ENCODE measurements around the gene SRR. TPM values are rescaled to one million over a fixed set of nuclear protein-coding genes. Genes with fewer than 3 reads are reported as not detected.
"Not testable (repeated sequence)": the region's sequence is repeated elsewhere in the genome, so short reads cannot be mapped to it uniquely, and the experiment has no call there.

The SRR gene
- total RNA-seq, 2 experiments from 2014 or later = 18.7 to 23.1 TPM

GRCh38 chr17:2292100-2292499, 11.7 kb upstream of the SRR start:
- Mint-ChIP-seq H3K9me3 (ENCODE audit: insufficient read depth) (no peaks in the 10 kb centered on the region), H3K27ac (no peak overlapping the region), H3K4me3 (no peak overlapping the region), H3K27me3 (ENCODE audit: low read depth) (no peaks in the 10 kb centered on the region), H3K36me3 (ENCODE audit: low read depth) (peaks cover 69% of the 10 kb centered on the region), H3K4me1 (ENCODE audit: low read depth) (peaks cover 26% of the 10 kb centered on the region)
- ChIA-PET CTCF (interaction anchor here (0.7 to 2.7 kb wide), 3 partner anchors 9 to 237 kb away, joined by 3 to 8 read pairs (median 4); partner anchors contain the start of gene HIC1), POLR2A (no interaction called here)
- no peak for ATAC-seq
- no peak for DNase-seq

DNA sequence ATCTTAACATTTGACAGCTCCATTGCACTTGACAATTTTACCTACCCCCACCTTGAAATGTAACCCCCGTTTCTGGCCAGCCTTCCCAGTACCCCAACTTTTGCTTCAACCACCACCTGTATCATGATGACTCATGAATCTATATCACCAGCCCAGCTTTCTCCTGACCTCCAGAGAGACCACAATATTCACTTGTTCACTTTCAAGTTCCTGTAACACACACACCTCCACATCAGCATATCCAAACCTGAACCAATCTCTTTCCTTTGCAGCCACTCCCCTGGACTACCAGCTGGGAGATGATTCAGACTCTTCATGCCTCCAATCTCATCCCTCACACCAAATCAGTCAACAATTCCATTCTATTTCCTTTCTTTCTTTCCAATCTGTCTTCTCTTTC, 8.2 kb upstream of the SRR start:
- DNase-seq (no peak), ATAC-seq (peak; percentile 71)
- H3K36me3 Mint-ChIP-seq (ENCODE audit: low read depth) = peaks cover 74% of the 10 kb centered on the region
- ChIA-PET CTCF (interaction anchor here (0.7 to 1.9 kb wide), 3 partner anchors 13 to 241 kb away, joined by 3 to 7 read pairs (median 5); partner anchors contain the start of gene HIC1), POLR2A (interaction anchor here (1.0 kb wide), 1 partner anchor 29 kb away, joined by 3 read pairs; no protein-coding TSS in a partner anchor)
- no peaks in the 10 kb centered on the region for H3K27me3 Mint-ChIP-seq (ENCODE audit: low read depth)
- peaks cover 48% of the 10 kb centered on the region for H3K4me1 Mint-ChIP-seq (ENCODE audit: low read depth)
- H3K9me3 Mint-ChIP-seq (ENCODE audit: insufficient read depth) = no peaks in the 10 kb centered on the region
- H3K27ac Mint-ChIP-seq = peak overlapping the region; percentile 29
- H3K4me3 Mint-ChIP-seq = no peak overlapping the region

DNA sequence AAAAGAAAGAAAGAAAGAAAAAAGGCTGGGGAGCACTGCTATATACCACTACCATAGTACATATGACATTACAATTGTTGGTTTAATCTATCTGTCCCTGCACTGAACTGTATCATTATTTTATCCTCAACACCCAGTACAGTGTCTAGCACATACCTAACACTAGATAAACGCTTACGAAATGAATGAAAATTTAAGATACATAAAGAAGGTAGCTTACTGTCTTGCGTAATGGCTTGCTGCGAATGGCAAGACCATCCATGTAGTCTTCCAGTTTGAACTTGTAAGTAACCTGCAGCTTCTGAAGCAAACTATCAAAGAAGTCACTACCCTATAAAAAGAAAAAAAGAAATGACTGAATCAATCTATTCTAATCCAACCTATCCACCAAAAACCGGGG, 6.7 kb upstream of the SRR start:
- Mint-ChIP-seq H3K9me3 (ENCODE audit: insufficient read depth) (no peaks in the 10 kb centered on the region), H3K27ac (no peak overlapping the region), H3K36me3 (ENCODE audit: low read depth) (peaks cover 69% of the 10 kb centered on the region)

DNA sequence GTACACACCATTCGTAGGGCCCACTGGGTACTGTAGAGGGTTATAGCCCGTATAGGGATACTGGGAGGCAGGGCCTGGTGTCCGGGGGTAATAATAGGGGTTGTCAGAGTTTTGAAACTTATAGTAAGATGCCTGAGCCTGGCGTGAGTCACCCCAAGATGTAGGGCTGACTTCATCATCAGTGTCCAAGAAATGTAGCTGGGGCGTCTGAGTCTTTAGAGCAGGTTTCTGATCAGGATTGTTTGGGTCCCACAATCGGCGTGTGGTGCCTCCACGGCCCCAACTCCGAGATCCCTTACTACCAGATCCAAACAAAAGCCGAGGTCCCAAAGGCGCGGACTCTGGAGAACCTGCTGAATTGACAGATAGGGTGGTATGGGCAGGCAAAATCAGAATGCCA, 4.6 kb upstream of the SRR start:
- DNase-seq (no peak), ATAC-seq (no peak)
- peaks cover 67% of the 10 kb centered on the region for H3K4me1 Mint-ChIP-seq (ENCODE audit: low read depth)
- H3K9me3 Mint-ChIP-seq (ENCODE audit: insufficient read depth) = no peaks in the 10 kb centered on the region
- H3K36me3 Mint-ChIP-seq (ENCODE audit: low read depth) = peaks cover 59% of the 10 kb centered on the region
- no peaks in the 10 kb centered on the region for H3K27me3 Mint-ChIP-seq (ENCODE audit: low read depth)
- H3K4me3 Mint-ChIP-seq = no peak overlapping the region
- ChIA-PET POLR2A (no interaction called here), CTCF (interaction anchor here (1.0 to 1.3 kb wide), 2 partner anchors 16 to 54 kb away, joined by 3 read pairs; no protein-coding TSS in a partner anchor)
- no peak overlapping the region for H3K27ac Mint-ChIP-seq

More for the DNA sequence above, 6.7 kb upstream of the SRR start:
- no peak for DNase-seq
- POLR2A ChIA-PET = interaction anchor here (0.6 kb wide), 1 partner anchor 17 kb away, joined by 4 read pairs; no protein-coding TSS in a partner anchor
- CTCF ChIA-PET = interaction anchor here (1.2 kb wide), 1 partner anchor 76 kb away, joined by 3 read pairs; no protein-coding TSS in a partner anchor
- Mint-ChIP-seq H3K27me3 (ENCODE audit: low read depth) (no peaks in the 10 kb centered on the region), H3K4me3 (no peak overlapping the region), H3K4me1 (ENCODE audit: low read depth) (peaks cover 61% of the 10 kb centered on the region)
- ATAC-seq = no peak

- Mint-ChIP-seq H3K9me3 (ENCODE audit: insufficient read depth) (no peaks in the 10 kb centered on the region), H3K4me1 (ENCODE audit: low read depth) (peaks cover 66% of the 10 kb centered on the region), H3K27ac (no peak overlapping the region), H3K27me3 (ENCODE audit: low read depth) (no peaks in the 10 kb centered on the region), H3K36me3 (ENCODE audit: low read depth) (peaks cover 55% of the 10 kb centered on the region), H3K4me3 (no peak overlapping the region)
- ATAC-seq (no peak), DNase-seq (no peak)
- CTCF ChIA-PET = interaction anchor here (1.3 kb wide), 1 partner anchor 53 kb away, joined by 3 read pairs; no protein-coding TSS in a partner anchor
- POLR2A ChIA-PET = no interaction called here
Observed at GRCh38 chr17:2299756-2300155, 4.0 kb upstream of the SRR start.

DNA sequence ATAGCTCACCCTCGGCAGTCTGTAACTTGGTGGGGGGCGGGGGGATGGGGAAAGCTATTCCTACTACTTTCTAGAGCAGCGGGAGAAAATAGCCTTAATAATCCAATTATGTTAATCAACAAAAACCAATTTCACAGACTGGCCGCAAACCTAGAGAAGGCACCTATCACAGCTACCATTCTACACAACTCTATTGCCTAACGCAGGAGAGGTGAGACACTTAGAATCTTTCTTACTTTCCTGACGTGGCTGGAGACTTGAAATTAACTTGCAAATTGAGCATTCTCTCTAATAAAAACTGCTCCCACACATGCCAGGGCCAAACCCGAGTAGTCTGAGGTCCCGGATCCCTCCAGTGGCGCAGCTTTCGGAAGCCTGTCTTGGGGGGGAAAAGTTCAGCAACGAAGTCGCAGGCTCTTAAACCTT, 959 bp upstream of the SRR start:
- ChIA-PET CTCF (interaction anchor here (0.7 to 3.3 kb wide), 14 partner anchors 10 to 249 kb away, joined by 3 to 13 read pairs (median 4); partner anchors contain the start of genes HIC1 and TSR1), POLR2A (interaction anchor here (0.6 to 1.8 kb wide), 7 partner anchors 11 to 247 kb away, joined by 3 to 5 read pairs (median 3); no protein-coding TSS in a partner anchor)
- H3K36me3 Mint-ChIP-seq (ENCODE audit: low read depth) = peaks cover 44% of the 10 kb centered on the region
- H3K27ac Mint-ChIP-seq = peak overlapping the region; percentile 83
- no peak for DNase-seq
- H3K27me3 Mint-ChIP-seq (ENCODE audit: low read depth) = no peaks in the 10 kb centered on the region
- peak overlapping the region; percentile 95 for H3K4me3 Mint-ChIP-seq
- ATAC-seq = no peak
- H3K9me3 Mint-ChIP-seq (ENCODE audit: insufficient read depth) = no peaks in the 10 kb centered on the region
- H3K4me1 Mint-ChIP-seq (ENCODE audit: low read depth) = peaks cover 57% of the 10 kb centered on the region

- Mint-ChIP-seq H3K36me3 (ENCODE audit: low read depth) (peaks cover 31% of the 10 kb centered on the region), H3K4me1 (ENCODE audit: low read depth) (peaks cover 54% of the 10 kb centered on the region), H3K27me3 (ENCODE audit: low read depth) (no peaks in the 10 kb centered on the region), H3K4me3 (peak overlapping the region; percentile 64), H3K27ac (peak overlapping the region; percentile 52), H3K9me3 (ENCODE audit: insufficient read depth) (no peaks in the 10 kb centered on the region)
- ATAC-seq (no peak), DNase-seq (no peak)
- ChIA-PET CTCF (interaction anchor here (1.0 to 3.3 kb wide), 2 partner anchors 111 to 250 kb away, joined by 6 to 13 read pairs; partner anchors contain the start of gene HIC1), POLR2A (interaction anchor here (0.7 kb wide), 1 partner anchor 51 kb away, joined by 3 read pairs; no protein-coding TSS in a partner anchor)
Observed at GRCh38 chr17:2304931-2305330, 1.2 kb downstream of the SRR start.

- no peak overlapping the region for H3K27ac Mint-ChIP-seq
Observed at GRCh38 chr17:2309338-2310154, 5.8 kb downstream of the SRR start.

DNA sequence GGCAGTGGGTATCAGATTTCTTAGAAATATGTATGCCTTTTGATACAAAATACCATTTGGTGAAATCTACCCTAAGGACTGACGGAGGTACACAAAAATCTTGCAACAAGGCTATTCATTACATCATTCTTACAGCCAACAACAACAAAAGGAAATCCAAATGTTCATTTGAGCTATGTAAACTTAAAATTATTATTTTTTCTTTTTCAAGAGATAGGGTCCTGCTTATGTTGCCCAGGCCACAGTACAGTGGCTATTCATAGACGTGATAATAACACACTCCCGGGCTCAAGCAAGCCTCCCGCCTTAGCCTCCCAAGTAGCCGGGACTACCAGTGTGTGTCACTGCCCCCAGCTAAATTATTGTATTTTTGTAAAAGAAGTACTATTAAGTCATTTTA, 9.0 kb downstream of the SRR start:
- Mint-ChIP-seq H3K27ac (no peak overlapping the region), H3K4me3 (no peak overlapping the region), H3K9me3 (ENCODE audit: insufficient read depth) (no peaks in the 10 kb centered on the region), H3K4me1 (ENCODE audit: low read depth) (peaks cover 6% of the 10 kb centered on the region), H3K27me3 (ENCODE audit: low read depth) (no peaks in the 10 kb centered on the region), H3K36me3 (ENCODE audit: low read depth) (peaks cover 6% of the 10 kb centered on the region)
- ChIA-PET CTCF (no interaction called here), POLR2A (no interaction called here)
- ATAC-seq = no peak
- DNase-seq = no peak

More at GRCh38 chr17:2309338-2310154, 5.8 kb downstream of the SRR start:
- Mint-ChIP-seq H3K36me3 (ENCODE audit: low read depth) (peaks cover 24% of the 10 kb centered on the region), H3K4me1 (ENCODE audit: low read depth) (peaks cover 26% of the 10 kb centered on the region), H3K27me3 (ENCODE audit: low read depth) (no peaks in the 10 kb centered on the region), H3K4me3 (no peak overlapping the region), H3K9me3 (ENCODE audit: insufficient read depth) (no peaks in the 10 kb centered on the region)
- DNase-seq (no peak), ATAC-seq (no peak)
- ChIA-PET POLR2A (no interaction called here), CTCF (interaction anchor here (1.3 to 1.5 kb wide), 2 partner anchors 43 to 65 kb away, joined by 3 to 4 read pairs; no protein-coding TSS in a partner anchor)

GRCh38 chr17:2316916-2317205, 13.1 kb downstream of the SRR start:
- ATAC-seq; DNase-seq; H3K4me3 Mint-ChIP-seq; H3K9me3 Mint-ChIP-seq (ENCODE audit: insufficient read depth); H3K27ac Mint-ChIP-seq; H3K4me1 Mint-ChIP-seq (ENCODE audit: low read depth); H3K27me3 Mint-ChIP-seq (ENCODE audit: low read depth); POLR2A ChIA-PET: not testable (repeated sequence)
- peaks cover 16% of the 10 kb centered on the region for H3K36me3 Mint-ChIP-seq (ENCODE audit: low read depth)
- CTCF ChIA-PET = interaction anchor here (1.4 kb wide), 1 partner anchor 13 kb away, joined by 4 read pairs; the partner anchor contains the start of genes SMG6 and SRR

DNA sequence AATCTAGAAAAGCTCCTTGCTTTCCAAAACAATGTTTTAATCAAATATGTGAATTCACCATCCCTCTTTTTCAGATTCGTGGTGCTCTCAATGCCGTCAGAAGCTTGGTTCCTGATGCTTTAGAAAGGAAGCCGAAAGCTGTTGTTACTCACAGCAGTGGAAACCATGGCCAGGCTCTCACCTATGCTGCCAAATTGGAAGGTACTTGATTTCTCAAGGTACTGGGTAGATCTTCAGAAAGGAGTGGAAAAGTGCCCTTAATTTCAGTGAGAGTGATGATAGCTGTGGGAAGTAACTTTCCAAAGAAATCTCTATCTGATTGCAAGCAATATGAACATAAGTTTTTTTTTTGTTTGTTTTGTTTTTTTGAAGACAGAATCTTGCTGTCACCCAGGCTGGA, 14.0 kb downstream of the SRR start:
- Mint-ChIP-seq H3K4me1 (ENCODE audit: low read depth) (no peaks in the 10 kb centered on the region), H3K4me3 (no peak overlapping the region), H3K9me3 (ENCODE audit: insufficient read depth) (no peaks in the 10 kb centered on the region), H3K27ac (no peak overlapping the region), H3K36me3 (ENCODE audit: low read depth) (peaks cover 22% of the 10 kb centered on the region), H3K27me3 (ENCODE audit: low read depth) (no peaks in the 10 kb centered on the region)
- ChIA-PET POLR2A (no interaction called here), CTCF (interaction anchor here (0.5 to 1.4 kb wide), 4 partner anchors 12 to 37 kb away, joined by 3 to 4 read pairs (median 3); partner anchors contain the start of genes SMG6 and SRR)
- no peak for ATAC-seq
- no peak for DNase-seq

- H3K27ac Mint-ChIP-seq = peak overlapping the region; percentile 43
- POLR2A ChIA-PET = no interaction called here
- peaks cover 2% of the 10 kb centered on the region for H3K4me1 Mint-ChIP-seq (ENCODE audit: low read depth)
- peaks cover 34% of the 10 kb centered on the region for H3K36me3 Mint-ChIP-seq (ENCODE audit: low read depth)
- no peaks in the 10 kb centered on the region for H3K27me3 Mint-ChIP-seq (ENCODE audit: low read depth)
- CTCF ChIA-PET = interaction anchor here (1.0 to 1.2 kb wide), 2 partner anchors 64 to 264 kb away, joined by 4 read pairs; partner anchors contain the start of gene HIC1
- no peak for DNase-seq
- no peak overlapping the region for H3K4me3 Mint-ChIP-seq
- H3K9me3 Mint-ChIP-seq (ENCODE audit: insufficient read depth) = no peaks in the 10 kb centered on the region
- ATAC-seq = no peak
Observed at GRCh38 chr17:2319051-2319450, 15.3 kb downstream of the SRR start.

Measured in activated CD8-positive, alpha-beta T cell treated with anti-CD3 and anti-CD28 coated beads, Interleukin-2, amount 10 ng/mL, durations not matched to agents 7 days and 5 days (primary cell).